Activated CD4-positive, alpha-beta T cell treated with anti-CD3 and anti-CD28 coated beads, Interleukin-10, Interleukin-2, amounts not matched to agents 100 ng/mL and 50 ng/mL, durations not matched to agents 16 hours and 8 hours (primary cell): ENCODE results near the gene KLK14.

Source experiments
- DNase-seq: peaks from one replicate; pipeline ENCODE4 v3.0.0-alpha.2; 2020

Gene KLK14

DNA sequence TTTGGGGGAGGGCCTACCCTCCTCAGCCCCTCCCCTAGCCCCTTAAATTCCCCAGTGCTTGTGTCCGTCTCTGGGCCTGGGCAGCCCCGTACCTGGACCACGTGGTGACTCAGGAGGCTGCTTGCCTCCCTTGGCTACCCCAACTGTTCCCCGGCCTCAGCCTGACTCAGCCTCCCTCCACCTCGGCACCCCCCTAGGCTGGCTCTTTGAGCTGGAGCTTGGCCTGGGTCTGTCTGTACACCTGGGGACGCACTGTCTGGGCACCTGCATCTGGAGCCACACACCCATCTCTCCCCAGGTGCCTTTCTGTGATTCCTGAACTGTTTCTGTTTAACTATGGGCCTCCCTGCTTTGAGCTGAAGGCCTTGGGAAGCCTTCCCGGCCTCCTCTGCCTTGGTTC is 1.8 kb upstream of the KLK14 start:
- DNase-seq: no peak

DNA sequence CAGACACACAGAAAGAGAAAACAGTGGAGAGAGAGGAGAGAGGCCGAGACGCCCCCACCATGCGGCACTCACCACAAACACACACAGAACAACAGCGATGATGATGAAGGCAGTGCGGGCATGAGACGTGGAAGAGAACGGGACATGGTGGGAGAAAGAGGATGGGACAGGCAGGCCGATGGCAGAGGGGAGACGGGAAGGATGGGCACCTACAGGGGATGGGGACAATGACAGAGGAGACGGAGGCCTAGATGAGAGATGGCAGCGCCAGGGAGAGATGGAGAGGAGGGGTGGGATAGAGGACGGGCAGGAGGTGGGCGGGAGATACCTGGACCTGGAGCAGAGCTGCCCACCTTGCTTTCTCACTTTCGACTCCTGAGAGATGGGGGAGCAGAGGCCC is 1.1 kb upstream of the KLK14 start:
- no peak for DNase-seq

DNA sequence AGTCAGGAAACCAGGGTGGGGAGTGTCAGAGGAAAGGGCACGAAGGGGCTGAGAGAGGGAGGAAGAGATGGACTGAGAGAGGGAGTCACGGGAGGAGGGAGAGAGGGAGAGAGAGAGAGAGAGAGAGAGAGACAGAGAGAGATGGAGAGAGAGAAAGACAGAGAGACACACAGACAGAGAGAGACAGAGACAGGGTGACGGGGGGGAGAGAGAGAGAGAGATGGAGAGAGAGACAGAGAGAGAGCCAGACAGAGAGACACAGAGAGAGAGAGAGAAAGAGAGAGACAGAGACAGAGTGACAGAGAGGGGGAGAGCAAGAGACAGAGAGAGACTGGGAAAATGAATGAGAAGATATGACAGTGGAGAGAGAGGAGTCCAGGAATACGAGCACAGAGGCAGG is 494 bp upstream of the KLK14 start:
- DNase-seq: no peak

DNA sequence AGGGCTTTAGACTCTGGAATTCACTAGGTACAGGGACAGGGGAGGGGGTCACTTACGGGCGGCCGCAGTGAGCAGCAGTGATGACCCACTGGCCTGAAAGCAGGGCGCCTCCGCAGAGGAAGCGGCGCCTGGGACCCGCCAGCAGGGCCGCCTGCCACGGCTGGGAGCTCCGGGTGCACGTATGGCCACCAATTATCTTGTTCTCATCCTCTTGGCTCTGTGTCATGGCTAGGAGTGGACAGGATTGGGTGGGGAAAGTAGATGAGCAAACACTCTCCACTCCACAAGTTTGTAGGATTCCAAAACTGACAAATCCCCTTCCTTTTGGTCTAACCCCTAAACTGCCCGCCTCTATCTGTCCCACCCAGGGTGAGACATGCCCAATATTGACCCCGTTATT is 1.2 kb downstream of the KLK14 start:
- no peak for DNase-seq

DNA sequence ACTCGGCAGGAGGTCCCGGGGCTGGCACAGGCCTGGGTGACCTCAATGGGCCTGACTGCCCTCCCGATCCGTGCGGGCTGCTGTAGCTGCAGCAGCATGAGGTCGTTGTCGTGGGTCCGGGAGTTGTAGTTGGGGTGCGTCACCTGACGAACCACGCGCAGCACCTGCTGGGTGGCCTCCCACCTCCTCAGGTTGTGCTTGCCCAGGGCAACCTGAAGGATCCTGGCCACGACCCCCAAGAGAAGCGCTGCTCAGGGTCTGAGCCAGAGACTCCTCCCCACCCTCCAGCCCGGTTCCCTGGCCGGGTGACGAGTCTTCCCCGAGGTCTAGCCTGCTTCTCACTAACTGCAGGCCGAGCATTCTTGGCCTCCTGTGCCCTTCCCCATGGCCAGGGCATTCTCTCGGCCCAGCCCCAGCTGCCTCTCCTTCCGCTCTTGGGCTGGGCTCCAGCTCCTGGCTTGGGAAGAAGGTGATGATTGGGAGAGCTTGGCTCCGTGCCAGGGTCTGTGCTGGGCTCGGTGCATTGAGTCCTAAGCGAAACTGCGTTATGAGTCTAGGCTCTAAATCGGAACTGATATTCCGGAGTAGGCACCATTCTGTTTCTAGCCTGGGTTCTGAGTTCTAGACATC is 3.1 kb downstream of the KLK14 start:
- no peak for DNase-seq

DNA sequence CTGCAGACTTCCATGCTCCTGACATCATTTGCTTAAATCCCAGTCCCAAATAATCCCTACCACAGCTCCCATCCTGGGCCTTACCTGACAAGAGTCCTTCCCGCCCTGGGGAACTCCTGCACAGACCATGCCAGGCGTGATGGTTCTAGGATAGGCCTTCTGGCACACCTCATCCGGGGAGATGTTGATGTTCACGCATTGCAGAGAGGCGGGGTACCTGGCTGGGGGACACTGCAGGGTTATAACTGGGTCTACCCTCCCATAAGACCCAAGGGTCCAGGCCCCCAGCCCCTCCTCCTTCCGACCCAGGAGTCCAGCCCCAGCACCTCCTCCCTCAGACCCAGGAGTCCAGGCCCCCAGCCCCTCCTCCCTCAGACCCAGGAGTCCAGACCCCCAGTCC is 4.0 kb downstream of the KLK14 start:
- DNase-seq: no peak

DNA sequence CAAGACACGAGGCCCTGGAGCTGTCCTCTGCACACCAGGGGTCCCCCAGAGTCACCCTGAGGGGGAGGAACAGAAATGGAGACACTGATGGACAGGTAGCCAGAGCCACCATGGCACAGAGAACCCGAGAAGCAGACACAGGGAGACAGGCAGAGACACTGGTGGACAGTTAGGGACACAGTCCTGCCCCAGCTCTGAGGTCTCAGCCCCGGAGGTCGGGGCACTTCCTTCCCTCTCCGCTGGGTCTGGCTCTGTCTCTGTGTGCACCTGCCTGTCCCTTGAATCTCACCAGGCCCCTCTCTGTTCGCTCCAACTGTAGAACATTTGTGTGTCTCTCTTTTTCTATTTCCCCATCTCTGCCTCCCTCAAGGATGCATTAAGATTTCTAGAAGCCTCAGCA is 4.6 kb downstream of the KLK14 start:
- no peak for DNase-seq

DNA sequence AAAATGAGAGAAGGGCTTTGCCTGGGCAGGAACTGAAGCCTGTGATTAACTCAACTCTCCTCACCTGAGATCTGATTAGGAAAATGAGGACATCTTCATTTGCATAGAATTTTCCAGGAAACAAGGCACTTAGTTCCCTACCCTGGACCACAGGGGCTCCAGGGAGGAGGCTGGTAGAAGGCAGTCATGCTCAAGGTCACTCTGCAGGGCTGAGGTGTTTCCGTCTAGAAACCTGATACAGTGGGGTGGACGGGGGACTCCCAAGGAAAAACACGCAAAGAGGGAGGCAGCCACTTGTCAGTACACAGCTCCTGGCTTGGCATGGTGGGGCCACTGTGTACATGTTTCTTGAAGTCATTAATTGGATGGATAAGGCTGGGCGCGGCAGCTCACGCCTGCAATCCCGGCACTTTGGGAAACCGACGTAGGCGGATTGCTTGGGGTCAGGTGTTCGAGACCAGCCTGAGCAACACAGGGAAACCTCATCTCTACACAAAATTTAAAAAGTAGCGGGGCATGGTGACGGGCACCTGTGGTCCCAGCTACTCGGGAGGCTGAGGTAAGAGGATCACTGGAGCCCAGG is 6.0 kb downstream of the KLK14 start:
- DNase-seq: no peak

DNA sequence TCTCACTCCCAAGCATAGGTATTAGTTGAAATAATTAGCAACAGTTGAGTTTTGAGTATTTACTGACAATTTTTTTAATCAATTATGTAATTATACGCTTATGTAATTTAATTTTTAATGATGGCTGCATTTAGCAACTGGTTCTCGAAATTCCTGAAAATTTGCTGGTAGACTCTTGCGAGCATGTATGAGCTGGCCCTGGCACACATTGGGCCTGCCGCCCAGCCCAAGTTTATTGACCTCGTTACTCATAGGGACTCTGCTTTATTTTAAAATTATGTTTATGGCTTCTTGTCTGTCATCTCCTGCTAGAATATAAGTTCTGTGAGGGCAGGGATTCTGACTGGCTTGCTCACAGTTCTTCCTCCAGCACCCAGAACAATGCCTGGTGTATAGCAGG is 6.7 kb downstream of the KLK14 start:
- DNase-seq: no peak

DNA sequence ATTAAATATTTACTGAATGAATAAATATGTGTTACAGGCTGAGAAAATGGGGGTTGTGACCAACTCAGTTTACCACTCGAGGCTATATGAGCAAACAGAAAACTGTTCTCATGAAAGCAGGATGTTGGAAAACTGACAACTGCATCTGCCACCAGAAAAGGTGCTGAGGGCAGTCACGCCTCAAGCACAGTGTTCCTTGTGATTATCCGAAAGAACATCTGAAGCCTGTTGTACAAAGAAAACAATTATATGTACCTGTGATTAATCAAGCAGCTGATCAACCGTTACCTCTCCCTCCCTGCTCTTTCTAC is 11.6 kb downstream of the KLK14 start:
- DNase-seq: no peak

DNA sequence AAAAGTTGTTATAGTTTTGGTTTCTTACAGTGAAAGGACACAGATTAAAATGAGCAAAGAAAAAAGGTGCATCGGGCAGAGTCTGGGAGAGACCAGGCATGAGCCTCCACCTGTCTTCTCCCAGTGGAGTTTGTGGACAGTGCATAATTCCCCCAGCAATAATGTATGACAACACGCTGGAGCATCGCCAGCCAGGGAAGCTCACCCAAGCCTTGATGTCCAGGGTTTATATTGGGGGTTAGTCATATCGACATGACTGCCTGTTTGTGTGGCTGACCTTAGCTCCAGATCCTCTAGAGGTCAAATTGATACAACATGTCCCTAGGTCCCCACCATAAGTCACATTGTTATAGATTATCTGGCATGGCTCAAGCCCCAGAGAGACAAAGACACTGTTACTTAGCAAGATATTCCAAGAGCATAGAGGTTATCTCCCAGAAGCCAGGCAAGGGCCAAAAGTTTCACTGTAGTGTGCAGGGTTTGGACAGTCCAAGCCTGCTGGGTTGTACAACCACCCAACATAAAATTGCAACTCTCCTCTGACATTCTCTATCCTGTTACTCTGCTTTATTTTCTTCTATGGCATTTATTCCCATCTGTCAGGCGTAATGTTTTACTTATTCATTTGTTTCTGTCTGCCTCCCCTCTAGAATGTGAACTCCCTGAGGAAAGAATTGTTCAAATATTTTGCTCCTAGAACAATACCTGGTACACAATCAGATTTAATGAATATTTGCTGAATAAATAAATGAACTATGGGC is 12.2 kb downstream of the KLK14 start:
- DNase-seq: no peak

DNA sequence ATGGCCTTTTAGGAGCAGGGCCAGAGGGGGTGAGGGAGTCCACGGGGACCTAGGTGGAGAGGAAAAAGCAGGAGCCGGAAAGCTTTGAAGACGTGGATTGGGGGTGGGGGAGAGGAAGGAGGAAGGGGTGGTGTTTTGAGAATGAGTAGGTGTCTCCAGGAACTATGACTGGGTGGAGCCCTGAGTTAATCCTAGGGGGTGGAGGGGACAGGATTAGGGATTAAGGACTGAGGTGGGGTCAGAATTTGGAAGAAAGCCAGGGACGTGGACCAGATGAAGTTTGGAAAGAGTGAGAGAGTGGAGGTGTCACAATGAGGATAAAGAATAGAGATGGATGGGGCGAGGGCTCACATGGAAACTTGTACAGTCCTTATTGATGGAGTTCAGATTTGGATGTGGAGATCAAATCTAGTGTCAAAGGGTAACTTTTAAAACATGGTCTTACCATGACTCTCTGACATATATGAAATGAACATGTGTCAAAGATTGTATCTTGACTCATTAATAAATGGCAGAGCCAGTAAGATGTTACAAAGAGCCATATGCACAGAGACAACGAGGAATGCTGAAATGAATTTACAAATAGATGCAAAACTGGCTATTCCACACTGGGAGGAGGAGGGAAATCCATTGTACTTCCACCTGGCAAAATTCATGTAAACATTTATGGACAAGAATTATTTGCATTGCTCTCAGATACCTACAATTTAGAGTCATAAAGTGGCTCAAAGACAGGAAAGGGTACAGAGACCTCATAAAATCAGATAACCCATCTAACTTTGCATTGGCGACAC is 16.1 kb downstream of the KLK14 start:
- DNase-seq: no peak

DNA sequence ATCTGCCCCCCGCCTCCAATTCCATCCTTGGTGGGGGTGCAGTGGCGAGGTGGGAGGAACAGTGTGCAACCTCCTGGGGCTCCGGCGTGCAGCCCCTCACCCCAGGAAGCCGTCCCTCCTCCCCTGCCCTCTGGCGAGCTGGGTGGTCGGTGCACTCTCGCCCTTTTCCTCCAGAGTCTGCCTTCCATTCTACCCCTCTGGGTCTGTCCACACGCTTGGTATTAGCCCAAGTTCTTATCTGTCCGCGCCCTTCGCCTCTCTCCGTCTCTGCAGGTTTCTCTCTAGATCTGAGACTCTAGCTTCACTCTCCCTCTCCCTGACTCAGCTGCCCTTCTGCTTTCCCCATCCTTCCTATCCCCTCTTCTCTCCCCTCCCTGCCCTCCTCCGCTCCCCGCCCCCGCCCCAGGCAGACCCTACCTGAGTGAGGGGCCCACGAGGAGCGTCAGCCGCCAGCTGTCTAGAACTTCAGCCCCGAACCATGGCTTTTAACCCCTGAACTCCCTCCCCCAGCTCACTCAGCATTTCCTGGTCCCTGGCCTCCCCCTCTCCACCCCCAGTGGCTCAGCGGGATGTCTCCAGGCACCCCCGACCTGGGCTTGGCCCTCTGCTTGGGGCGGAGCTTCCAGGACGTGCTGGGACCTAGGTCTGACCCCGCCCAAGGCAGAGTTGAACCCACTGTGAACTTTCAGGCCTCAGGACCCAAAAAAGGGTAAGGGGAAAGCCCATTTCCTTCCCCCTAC is 17.3 kb downstream of the KLK14 start:
- DNase-seq: no peak

DNA sequence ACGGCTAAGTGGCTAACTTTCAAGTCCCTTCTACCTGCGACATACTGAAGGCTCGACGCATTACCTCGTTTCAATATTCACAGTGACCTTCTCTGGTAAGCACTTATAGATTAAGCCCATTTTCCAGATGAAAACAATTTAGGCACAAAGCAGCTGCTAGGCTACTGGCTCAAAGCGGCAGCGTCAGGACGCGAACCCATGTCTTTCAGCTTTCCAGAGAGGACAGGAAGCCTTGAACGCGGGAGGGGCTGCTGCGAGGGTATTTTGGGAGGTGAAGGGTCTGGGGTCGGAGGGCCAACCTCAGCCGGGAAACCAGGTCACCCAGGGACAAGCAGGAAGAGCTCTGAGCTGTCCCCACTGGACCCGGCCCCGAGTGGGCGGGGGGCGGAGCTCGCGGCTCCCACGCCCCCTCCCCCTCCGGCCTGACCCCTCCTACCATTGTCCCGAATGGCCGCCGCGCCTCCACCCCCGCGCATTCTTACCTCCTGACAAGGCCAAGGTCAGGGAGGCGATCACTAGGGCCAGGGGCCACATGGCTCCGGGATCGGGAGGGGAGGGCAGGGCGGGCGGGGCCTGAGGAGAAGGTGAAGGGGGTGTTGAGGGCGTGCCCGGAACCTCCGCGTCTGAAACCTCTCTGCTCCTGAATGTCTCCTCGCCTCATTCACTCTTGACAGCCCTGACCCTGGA is 18.0 kb downstream of the KLK14 start, which contains the start of gene KLK13:
TSS of gene KLK13 (minus strand) at position 559 of the 687 bp plus-strand sequence. CDS start at position 534, 25 bp downstream.
- no peak for DNase-seq

DNA sequence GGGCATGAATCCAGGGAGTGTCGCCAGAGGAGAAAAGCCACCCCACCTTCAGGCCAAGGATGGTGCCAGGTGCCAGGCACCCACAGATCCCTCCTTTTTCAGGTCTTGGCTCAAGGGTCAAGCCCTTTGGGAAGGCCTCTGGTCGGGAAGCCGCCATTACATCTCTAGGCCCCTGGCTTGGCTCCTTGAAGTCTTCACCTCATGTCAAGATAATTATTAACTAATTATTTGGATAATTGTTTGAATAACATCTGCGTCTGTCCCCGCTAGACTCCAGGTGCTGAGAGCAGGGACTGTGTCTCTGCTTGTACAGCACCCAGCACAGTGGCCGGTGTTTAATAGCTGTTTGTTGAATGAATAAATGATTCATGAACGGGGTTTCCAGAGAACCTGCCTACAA is 19.0 kb downstream of the KLK14 start:
- DNase-seq: no peak

DNA sequence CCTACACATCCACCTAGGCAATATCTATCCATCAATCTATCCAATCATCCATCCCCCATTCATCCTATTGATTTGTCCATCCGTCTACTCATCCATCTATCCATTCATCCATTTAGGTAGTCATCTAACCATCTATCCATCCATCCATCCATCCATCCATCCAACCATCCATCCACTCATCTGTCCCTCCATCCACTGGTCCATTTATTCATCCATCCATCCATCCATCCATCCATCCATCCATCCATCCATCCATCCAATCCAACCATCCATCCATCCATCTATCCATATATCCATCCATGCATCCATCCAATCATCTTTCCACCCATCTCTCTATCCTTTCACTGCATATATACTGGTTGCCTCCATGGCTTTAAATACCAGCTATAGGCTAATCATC is 21.7 kb downstream of the KLK14 start:
- DNase-seq: no peak

DNA sequence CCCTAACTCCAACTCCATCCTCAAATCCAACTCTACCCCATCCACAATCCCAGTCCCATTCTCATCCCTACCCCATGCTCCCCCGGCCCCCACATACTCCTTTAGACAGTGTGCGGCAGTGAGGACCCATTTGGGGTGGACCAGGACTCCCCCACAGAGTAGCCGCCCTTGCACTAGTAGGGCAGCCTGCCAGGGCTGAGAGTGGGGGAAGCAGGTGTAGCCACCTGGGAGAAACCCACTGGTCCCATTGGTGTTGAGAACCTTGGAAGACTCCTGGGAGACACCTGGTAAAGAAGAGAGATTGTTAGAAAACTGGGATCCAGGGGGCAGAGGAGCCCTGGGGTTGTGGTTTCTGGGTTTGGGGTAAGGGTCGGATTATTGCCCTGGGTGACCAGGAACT is 22.4 kb downstream of the KLK14 start:
- DNase-seq: no peak

DNA sequence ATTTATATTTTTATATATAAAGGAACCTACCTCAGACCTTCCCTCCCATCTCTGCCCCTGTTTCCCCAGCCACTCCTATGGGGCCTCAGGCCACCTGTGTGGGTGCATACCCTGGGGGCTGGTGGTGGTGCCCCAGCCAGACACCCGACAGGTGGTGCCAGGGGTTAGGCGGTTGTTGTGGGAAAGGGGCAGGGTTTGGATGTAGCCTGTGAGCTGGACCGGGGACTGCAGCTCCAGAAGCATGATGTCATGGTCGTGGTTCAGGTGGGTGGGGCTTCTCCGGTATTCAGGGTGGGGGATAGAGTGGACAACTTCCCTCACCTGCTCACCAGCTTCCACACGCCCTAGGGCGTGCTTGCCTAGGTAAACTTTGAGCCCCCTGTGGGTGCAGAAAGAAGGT is 23.0 kb downstream of the KLK14 start:
- DNase-seq: no peak

DNA sequence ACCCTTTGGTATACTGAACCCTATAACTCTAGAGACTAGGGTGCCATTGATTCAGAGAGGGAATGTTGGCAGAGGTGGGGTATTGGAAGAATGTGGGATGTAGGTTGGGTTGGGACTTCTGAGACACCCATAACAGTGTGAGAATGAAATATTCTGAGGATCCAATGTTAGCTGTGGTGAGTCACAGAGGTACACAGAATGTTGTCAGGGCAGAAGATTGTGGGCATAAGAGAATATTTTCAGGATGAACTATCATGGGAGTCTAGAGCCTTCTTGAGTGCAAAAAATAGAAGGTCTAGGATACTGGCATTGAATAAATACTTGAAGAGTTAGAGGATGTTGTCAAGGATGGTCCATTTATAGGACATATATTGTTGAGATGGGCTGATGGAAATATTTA is 26.8 kb downstream of the KLK14 start:
- no peak for DNase-seq

DNA sequence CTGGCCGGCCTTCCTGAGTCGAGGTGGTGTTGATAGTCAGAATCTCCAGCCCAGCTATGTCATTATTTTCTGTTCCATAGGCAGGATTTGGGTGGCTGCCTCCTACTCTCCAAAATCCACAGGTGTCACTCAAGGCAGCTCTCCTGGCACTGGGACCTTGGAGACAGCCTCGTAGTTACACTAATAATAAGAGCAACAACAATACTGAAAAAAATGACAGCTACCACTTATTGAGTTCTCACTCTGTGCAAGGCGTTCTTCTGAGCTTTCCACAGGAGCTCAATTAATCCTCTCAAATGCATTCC is 35.7 kb downstream of the KLK14 start:
- DNase-seq: no peak

DNA sequence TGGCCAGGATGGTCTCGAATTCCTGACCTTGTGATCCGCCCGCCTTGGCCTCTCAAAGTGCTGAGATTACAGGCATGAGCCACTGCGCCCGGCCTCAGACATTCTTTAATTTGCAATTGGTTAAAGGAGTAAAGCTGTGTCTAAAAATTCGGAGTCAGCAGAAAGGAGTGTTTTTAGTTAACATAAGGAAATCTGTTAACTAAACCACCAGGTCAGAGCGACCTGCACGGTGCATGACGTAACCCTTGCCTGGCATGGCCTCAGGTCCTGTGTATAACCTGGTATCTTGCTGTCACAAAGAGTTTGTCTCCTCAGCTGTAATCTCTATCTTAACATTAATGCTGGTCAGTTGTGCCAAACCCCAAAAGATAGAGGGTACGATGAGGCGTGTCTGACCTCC is 38.4 kb downstream of the KLK14 start:
- no peak for DNase-seq

DNA sequence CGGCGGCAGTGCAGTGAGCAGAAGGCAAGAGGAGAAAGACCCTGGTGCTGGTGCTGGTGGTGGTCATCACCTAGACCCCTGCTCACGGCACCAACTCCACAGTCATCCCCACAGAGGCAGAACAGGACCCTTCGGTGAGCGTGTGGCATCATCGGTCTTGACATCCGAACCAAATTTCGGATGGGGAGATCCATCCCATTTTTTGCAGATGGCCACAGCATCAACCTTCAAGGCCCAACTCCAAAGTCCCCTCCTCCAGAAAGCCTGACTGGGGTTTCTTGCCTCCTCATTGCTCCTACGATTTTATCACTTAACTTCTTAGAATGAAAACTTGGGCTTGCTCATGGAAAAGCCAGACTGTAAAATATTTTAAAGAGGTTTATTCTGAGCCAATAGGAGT is 39.2 kb downstream of the KLK14 start:
- no peak for DNase-seq

DNA sequence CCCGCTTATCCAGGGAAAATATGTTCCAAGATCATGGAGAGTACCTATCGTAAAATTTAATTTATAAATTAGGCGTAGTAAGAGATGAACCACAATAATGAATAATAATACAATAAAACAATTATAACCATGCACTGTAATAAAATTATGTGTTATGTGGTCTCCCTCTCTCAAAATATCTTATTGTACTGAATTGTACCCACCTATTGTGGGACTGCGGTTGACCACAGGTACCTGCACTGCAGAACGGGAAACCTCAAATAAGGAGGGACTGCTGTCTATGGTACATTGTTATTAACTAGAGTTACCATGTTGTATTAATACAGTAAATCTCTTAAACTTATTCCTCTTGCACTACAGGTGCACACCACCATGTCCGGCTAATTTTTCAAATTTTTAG is 42.5 kb downstream of the KLK14 start:
- no peak for DNase-seq
